MM.1S (cell line): ENCODE measurements around the gene MYO10.

ENCODE experiments used
- EZH2 ChIP-seq: fragments of 300-600 bp; sonication (generic); optimal IDR thresholded peaks from 2 replicates; pipeline ENCODE3; 2017; ENCODE audit warnings: low read depth, mild to moderate bottlenecking, antibody characterized with exemption, low read length, mixed read lengths
- TF ChIP-seq, protein P1 (sequence below): fragments of 300-600 bp; sonication (generic); IDR thresholded peaks from 2 replicates; pipeline ENCODE4 v1.5.1; 2016; ENCODE audit warnings: antibody characterized with exemption, low read length, mixed read lengths

DNA sequence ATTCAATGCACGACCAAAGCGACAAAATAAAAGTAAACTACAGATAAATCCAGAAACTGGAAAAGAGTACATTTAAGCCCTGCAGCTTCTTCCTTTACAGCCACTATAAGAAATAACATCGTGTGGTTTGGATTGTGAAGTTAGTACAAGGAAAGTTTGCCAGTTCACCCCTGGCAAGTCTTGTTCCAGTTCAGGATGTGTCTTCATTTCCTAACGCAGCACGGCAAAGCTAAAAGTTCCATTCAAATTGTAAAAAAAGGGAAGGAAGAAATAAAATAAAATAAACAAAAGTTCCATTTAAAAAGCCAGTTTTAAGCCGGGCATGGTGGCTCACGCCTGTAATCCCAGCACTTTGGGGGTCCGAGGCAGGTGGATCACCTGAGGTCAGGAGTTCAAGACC is 236.0 kb downstream of the MYO10 start:
- TF ChIP-seq, protein P1, sequence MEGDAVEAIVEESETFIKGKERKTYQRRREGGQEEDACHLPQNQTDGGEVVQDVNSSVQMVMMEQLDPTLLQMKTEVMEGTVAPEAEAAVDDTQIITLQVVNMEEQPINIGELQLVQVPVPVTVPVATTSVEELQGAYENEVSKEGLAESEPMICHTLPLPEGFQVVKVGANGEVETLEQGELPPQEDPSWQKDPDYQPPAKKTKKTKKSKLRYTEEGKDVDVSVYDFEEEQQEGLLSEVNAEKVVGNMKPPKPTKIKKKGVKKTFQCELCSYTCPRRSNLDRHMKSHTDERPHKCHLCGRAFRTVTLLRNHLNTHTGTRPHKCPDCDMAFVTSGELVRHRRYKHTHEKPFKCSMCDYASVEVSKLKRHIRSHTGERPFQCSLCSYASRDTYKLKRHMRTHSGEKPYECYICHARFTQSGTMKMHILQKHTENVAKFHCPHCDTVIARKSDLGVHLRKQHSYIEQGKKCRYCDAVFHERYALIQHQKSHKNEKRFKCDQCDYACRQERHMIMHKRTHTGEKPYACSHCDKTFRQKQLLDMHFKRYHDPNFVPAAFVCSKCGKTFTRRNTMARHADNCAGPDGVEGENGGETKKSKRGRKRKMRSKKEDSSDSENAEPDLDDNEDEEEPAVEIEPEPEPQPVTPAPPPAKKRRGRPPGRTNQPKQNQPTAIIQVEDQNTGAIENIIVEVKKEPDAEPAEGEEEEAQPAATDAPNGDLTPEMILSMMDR: no peak
- no peak for TF ChIP-seq EZH2
